ENCODE measurements around the gene NUDT1.

DNA sequence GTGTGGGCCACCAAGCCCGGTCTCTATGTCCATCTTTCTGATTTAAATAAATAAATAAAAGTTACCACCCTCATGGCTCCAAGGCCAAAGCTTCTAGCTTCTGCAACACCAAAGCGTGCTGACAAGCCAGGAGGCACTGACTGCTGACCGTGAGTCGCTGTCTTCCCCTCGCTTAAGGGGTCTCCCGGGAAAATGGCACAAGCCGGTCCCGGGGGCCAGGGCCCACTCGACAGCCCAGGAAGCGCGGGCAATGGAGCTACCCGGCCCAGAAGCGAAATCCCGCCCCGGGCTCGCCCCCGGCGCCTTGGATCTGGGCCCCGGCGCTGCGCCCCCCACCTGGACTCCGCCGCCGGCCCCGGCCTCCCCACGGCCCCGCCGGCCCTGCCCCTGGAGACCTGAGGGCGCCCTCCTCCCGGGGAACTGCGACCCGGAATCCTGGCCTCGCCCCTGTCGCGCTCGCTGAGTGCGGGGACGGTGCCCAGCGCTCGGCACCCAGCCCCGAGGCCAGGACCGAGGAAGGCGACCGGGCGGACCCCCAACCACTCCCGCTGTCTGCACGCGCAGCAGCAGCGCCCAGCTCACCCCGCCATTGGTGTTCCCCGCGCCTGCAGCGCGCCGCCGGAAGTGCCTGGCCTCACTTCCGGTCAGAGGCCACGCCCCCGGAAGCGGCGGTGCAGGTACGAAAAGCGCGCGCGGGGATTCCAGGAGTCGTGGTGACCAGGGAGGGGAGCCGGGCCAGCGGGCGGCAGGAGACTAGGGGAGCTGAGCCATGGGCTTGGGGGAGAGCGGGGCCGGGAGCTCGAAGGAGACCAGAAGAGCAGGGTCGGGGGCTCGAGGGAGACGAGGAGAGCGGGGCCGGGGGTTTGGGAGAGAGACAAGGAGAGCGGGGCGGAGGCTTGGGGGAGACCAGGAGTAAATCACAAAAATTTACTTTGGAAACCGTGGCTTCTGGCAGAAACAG lies at the start of gene NUDT1, which contains the start of gene MRM2:
- TF ChIP-seq, protein P1, sequence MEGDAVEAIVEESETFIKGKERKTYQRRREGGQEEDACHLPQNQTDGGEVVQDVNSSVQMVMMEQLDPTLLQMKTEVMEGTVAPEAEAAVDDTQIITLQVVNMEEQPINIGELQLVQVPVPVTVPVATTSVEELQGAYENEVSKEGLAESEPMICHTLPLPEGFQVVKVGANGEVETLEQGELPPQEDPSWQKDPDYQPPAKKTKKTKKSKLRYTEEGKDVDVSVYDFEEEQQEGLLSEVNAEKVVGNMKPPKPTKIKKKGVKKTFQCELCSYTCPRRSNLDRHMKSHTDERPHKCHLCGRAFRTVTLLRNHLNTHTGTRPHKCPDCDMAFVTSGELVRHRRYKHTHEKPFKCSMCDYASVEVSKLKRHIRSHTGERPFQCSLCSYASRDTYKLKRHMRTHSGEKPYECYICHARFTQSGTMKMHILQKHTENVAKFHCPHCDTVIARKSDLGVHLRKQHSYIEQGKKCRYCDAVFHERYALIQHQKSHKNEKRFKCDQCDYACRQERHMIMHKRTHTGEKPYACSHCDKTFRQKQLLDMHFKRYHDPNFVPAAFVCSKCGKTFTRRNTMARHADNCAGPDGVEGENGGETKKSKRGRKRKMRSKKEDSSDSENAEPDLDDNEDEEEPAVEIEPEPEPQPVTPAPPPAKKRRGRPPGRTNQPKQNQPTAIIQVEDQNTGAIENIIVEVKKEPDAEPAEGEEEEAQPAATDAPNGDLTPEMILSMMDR (IDR thresholded peaks at IDR 0.05; ENCODE audit: low read length): no peak
- TF ChIP-seq EZH2 (IDR thresholded peaks at IDR 0.05; ENCODE audit: borderline replicate concordance, low read length): no peak
